Mesenchymal stem cell (in vitro differentiated cells and primary cell): ENCODE results near the gene MT1F.

Experiments
- DNase-seq: peaks from one replicate; pipeline ENCODE4 v3.0.0-alpha.2; 2013
- H2AFZ ChIP-seq: one replicate; pipeline ENCODE4 v1.6.1; 2013; ENCODE audit warnings: low read depth, mild to moderate bottlenecking, control low read depth, inconsistent platforms, low read length, moderate library complexity
- H2AK5ac ChIP-seq: 2 replicates; pipeline ENCODE4 v1.6.1; 2013; ENCODE audit warnings: low read length, moderate library complexity, mild to moderate bottlenecking, inconsistent platforms; ENCODE audit not compliant: severe bottlenecking
- H2BK120ac ChIP-seq: one replicate; pipeline ENCODE4 v1.6.1; 2013; ENCODE audit warnings: low read depth, mild to moderate bottlenecking, inconsistent platforms, low read length, moderate library complexity
- H2BK12ac ChIP-seq, 2 experiments: one replicate each; pipeline ENCODE4 v1.6.1; 2013; ENCODE audit warnings: inconsistent platforms in 2 of 2, low read length in 2 of 2, mild to moderate bottlenecking in 2 of 2, moderate library complexity in 2 of 2, control low read depth in 1 of 2
- H2BK15ac ChIP-seq: one replicate; pipeline ENCODE4 v1.6.1; 2013; ENCODE audit warnings: mild to moderate bottlenecking, low read depth, inconsistent platforms; ENCODE audit not compliant: poor library complexity, severe bottlenecking
- H2BK5ac ChIP-seq: 2 replicates; pipeline ENCODE4 v1.6.1; 2013; ENCODE audit warnings: low read depth, mild to moderate bottlenecking, low read length, control low read depth, inconsistent platforms; ENCODE audit not compliant: poor library complexity, severe bottlenecking
- H3K14ac ChIP-seq, 2 experiments: one replicate each; pipeline ENCODE4 v1.6.1; 2013; ENCODE audit warnings: inconsistent platforms in 2 of 2, low read length in 2 of 2, control low read depth in 1 of 2, mild to moderate bottlenecking in 1 of 2, moderate library complexity in 1 of 2
- H3K18ac ChIP-seq, 2 experiments: one replicate each; pipeline ENCODE4 v1.6.1; 2013; ENCODE audit warnings: inconsistent platforms in 2 of 2, low read length in 2 of 2, control low read depth in 1 of 2, low read depth in 1 of 2, mild to moderate bottlenecking in 1 of 2
- H3K23ac ChIP-seq, 2 experiments: one replicate each; pipeline ENCODE4 v1.6.1; 2013; ENCODE audit warnings: inconsistent platforms in 2 of 2, low read length in 2 of 2, mild to moderate bottlenecking in 2 of 2, moderate library complexity in 2 of 2, control low read depth in 1 of 2
- H3K27ac ChIP-seq: 2 replicates; pipeline ENCODE4 v1.5.1; 2013; ENCODE audit warnings: mild to moderate bottlenecking, moderate library complexity, low read length, control low read depth, inconsistent platforms; ENCODE audit not compliant: poor library complexity, severe bottlenecking
- H3K27me3 ChIP-seq, 2 experiments: 2 replicates each; pipeline versions ENCODE4 v1.6.1 to v1.7.0; 2013; ENCODE audit warnings: low read length in 2 of 2, mild to moderate bottlenecking in 2 of 2, moderate library complexity in 2 of 2, control low read depth in 1 of 2, inconsistent platforms in 1 of 2; ENCODE audit not compliant: control insufficient read depth in 1 of 2, insufficient read depth in 1 of 2
- H3K36me3 ChIP-seq, 2 experiments: 2 replicates each; pipeline versions ENCODE4 v1.6.1 to v1.7.0; 2013; ENCODE audit warnings: low read length in 2 of 2, control low read depth in 1 of 2, inconsistent platforms in 1 of 2, low read depth in 1 of 2, mild to moderate bottlenecking in 1 of 2; ENCODE audit not compliant: insufficient read depth in 2 of 2, control insufficient read depth in 1 of 2
- H3K4ac ChIP-seq, 2 experiments: one replicate each; pipeline ENCODE4 v1.6.1; 2013; ENCODE audit warnings: inconsistent platforms in 2 of 2, low read length in 2 of 2, mild to moderate bottlenecking in 2 of 2, moderate library complexity in 2 of 2, control low read depth in 1 of 2, low read depth in 1 of 2
- H3K4me1 ChIP-seq: 2 replicates; pipeline ENCODE4 v1.6.1; 2013; ENCODE audit warnings: low read depth, low read length, control low read depth; ENCODE audit not compliant: control insufficient read depth, insufficient read depth
- H3K4me2 ChIP-seq: 2 replicates; pipeline ENCODE4 v1.6.1; 2013; ENCODE audit warnings: low read length, mild to moderate bottlenecking, inconsistent platforms; ENCODE audit not compliant: poor library complexity, severe bottlenecking
- H3K4me3 ChIP-seq, 2 experiments: 2 replicates each; pipeline versions ENCODE4 v1.5.1 to v1.7.0; 2013; ENCODE audit warnings: low read length in 2 of 2, mild to moderate bottlenecking in 2 of 2, control low read depth in 1 of 2, low read depth in 1 of 2; ENCODE audit not compliant: insufficient read depth in 1 of 2
- H3K79me1 ChIP-seq: replicated peaks from 2 replicates; pipeline ENCODE4 v1.6.1; 2013; ENCODE audit warnings: mild to moderate bottlenecking, control low read depth, low read length, inconsistent platforms; ENCODE audit not compliant: poor library complexity, severe bottlenecking
- H3K9ac ChIP-seq: 2 replicates; pipeline ENCODE4 v1.7.0; 2013; ENCODE audit warnings: mild to moderate bottlenecking, low read length, moderate library complexity
- H3K9me3 ChIP-seq: 2 replicates; pipeline ENCODE4 v1.7.0; 2013; ENCODE audit warnings: mild to moderate bottlenecking, low read length; ENCODE audit not compliant: control insufficient read depth
- H4K8ac ChIP-seq: one replicate; pipeline ENCODE4 v1.6.1; 2013; ENCODE audit warnings: inconsistent platforms, mild to moderate bottlenecking, low read length, moderate library complexity
- H4K91ac ChIP-seq: one replicate; pipeline ENCODE4 v1.6.1; 2013; ENCODE audit warnings: mild to moderate bottlenecking, low read length, inconsistent platforms
- WGBS: methylation state at CpG from one replicate; pipeline ENCODE4 v1.1.7; 2013; ENCODE audit warnings: mixed read lengths; 5-methylcytosine and 5-hydroxymethylcytosine counted together

The MT1F gene

DNA sequence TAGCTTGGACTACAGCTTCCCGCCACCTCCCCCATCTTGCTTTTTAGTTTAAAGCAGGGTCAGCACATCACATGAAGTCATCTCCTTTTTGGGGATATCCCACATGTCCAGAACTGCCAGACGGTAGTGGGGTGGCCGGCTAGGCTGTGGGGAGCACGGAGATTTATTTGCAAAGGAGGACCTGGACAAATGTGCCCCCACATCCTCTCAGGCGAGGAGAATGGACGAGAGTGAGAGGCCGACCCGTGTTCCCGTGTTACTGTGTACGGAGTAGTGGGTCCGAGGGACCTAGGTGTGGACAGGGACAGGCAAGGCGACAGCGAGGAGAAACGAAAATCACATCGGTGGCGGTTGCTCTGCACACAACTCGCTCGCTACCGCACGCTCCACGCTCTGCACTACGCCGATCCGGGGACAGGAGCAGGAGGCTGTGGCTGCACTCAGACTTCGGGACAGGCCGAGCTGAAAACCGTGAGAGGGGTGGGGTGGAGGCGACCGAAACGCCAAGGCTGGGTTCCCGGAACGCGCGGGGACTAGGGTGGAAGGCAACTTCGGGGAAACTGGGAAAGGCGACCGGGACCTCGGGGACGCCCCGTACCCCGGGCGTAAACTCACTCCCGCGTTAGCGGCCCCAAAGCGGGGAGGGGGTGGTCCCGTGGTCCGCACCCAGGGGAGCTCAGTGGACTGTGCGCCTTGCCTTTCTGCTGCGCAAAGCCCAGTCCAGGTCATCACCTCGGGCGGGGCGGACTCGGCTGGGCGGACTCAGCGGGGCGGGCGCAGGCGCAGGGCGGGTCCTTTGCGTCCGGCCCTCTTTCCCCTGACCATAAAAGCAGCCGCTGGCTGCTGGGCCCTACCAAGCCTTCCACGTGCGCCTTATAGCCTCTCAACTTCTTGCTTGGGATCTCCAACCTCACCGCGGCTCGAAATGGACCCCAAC, 19.7 kb upstream of the MT1F start, which contains the start of gene MT1A:
TSS of gene MT1A (plus strand) at position 853 of the 937 bp plus-strand sequence. CDS start at position 926, 73 bp downstream.
- Histone ChIP-seq H3K79me1 (no peaks in the 10 kb centered on the region), H2BK15ac (no peak within 1 kb of the TSS), H3K4ac (peak within 1 kb of the TSS in 1 of 2 experiments; percentile 20), H3K18ac (no peak within 1 kb of the TSS), H3K23ac (peak within 1 kb of the TSS in 1 of 2 experiments; percentile 23), H3K27ac (no peak within 1 kb of the TSS), H3K4me1 (peaks cover 19% of the 10 kb centered on the region), H2AK5ac (no peak within 1 kb of the TSS), H3K36me3 (no peaks in the 10 kb centered on the region), H3K4me2 (peak within 1 kb of the TSS; percentile 88), H3K4me3 (peak within 1 kb of the TSS; percentile 43 to 72), H3K9me3 (no peaks in the 10 kb centered on the region), H3K14ac (peak within 1 kb of the TSS in 1 of 2 experiments; percentile 76), H3K27me3 (peaks cover 16 to 94% of the 10 kb centered on the region in 2 experiments), H3K9ac (peak within 1 kb of the TSS; percentile 77), H2BK12ac (peak within 1 kb of the TSS in 1 of 2 experiments; percentile 55), H4K91ac (no peak within 1 kb of the TSS), H2AFZ (peak within 1 kb of the TSS; percentile 34), H4K8ac (no peak within 1 kb of the TSS), H2BK5ac (no peak within 1 kb of the TSS), H2BK120ac (no peak within 1 kb of the TSS)
- peak; percentile 36 for DNase-seq
- 2% methylated on average over 67 of the region's 68 CpGs for WGBS

DNA sequence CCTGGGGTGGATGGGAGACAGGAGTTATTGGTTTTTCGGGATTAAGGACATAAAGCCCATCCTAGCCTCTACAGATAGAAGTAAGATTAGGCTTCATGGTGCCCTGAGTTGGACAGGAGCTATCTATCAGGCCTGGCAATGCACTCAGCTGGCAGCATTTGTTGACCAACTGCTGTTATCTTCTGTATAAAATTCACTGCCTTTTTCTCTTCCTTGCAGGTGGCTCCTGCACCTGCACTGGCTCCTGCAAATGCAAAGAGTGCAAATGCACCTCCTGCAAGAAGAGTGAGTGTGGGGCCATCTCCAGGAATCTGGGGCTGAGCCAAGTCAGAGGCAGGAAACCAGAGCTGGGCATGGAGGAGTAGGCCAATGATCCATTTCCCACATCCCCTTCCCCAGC, 18.7 kb upstream of the MT1F start:
- Histone ChIP-seq H3K4ac (no peak overlapping the region), H3K4me2 (no peak overlapping the region), H3K14ac (no peak overlapping the region), H3K9me3 (no peaks in the 10 kb centered on the region), H4K8ac (no peak overlapping the region), H3K18ac (no peak overlapping the region), H2AK5ac (no peak overlapping the region), H2BK5ac (no peak overlapping the region), H3K9ac (no peak overlapping the region), H3K36me3 (no peaks in the 10 kb centered on the region), H2BK120ac (no peak overlapping the region), H2AFZ (no peak overlapping the region), H3K23ac (no peak overlapping the region), H3K4me1 (peaks cover 26% of the 10 kb centered on the region), H3K79me1 (no peaks in the 10 kb centered on the region), H2BK15ac (no peak overlapping the region), H3K27me3 (peaks cover 17 to 94% of the 10 kb centered on the region in 2 experiments), H3K4me3 (no peak overlapping the region), H4K91ac (no peak overlapping the region), H2BK12ac (no peak overlapping the region), H3K27ac (no peak overlapping the region)
- 60% methylated on average over 1 of the region's 1 CpG for WGBS
- no peak for DNase-seq

DNA sequence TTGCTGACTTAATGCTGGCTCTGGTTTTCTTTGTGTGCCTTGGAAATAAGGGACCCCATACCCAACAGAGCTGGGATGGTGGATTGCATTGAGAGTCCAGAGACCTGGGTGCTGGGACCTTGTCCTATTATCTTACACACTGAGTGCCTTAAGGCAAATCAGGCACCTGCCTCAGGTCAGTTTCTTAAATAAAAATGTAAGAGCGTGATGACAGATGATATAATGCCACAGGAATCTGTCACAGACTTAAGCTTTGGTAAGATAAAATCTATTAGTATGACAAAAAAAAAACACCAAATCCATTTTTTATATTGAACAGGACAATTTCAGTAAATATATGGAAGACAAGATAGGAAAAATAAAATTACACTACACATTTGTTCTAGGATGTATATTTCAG, 17.7 kb upstream of the MT1F start:
- Histone ChIP-seq H3K27ac (no peak overlapping the region), H3K9me3 (no peaks in the 10 kb centered on the region), H3K14ac (no peak overlapping the region), H2BK5ac (no peak overlapping the region), H3K36me3 (no peaks in the 10 kb centered on the region), H2AFZ (no peak overlapping the region), H3K18ac (no peak overlapping the region), H4K91ac (no peak overlapping the region), H2BK120ac (no peak overlapping the region), H4K8ac (no peak overlapping the region), H3K4ac (no peak overlapping the region), H3K27me3 (peaks cover 23 to 94% of the 10 kb centered on the region in 2 experiments), H3K4me2 (no peak overlapping the region), H3K23ac (no peak overlapping the region), H3K4me1 (peaks cover 23% of the 10 kb centered on the region), H2AK5ac (no peak overlapping the region), H3K9ac (no peak overlapping the region), H3K79me1 (no peaks in the 10 kb centered on the region), H2BK15ac (no peak overlapping the region), H2BK12ac (no peak overlapping the region), H3K4me3 (no peak overlapping the region)
- no peak for DNase-seq
- WGBS = no CpG with 5 or more reads among the region's 1 CpG

DNA sequence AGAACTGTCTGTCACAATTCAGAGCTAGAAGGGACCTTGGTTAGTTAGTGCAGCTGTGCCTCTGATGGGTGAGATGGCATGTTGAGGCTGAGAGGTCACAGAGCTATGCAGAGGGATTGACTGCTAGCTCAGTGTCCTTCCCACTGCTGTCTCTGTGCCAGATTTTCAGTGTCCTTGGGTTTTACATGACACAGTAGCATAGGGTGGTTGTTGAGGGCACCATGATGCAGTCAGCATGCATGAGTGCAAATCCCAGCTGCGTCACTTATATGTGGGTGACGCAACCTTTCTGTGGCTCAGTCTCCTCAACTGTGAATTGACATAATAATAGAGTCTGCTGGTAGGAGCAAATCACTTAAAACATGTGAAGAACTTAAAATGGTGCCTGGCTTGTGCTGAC, 16.6 kb upstream of the MT1F start:
- Histone ChIP-seq H3K14ac (no peak overlapping the region), H2BK15ac (no peak overlapping the region), H2AFZ (no peak overlapping the region), H3K18ac (no peak overlapping the region), H2BK120ac (no peak overlapping the region), H3K4me1 (peaks cover 17% of the 10 kb centered on the region), H3K23ac (peak overlapping the region in 1 of 2 experiments; percentile 60), H3K9ac (no peak overlapping the region), H3K9me3 (no peaks in the 10 kb centered on the region), H2BK12ac (no peak overlapping the region), H2AK5ac (no peak overlapping the region), H3K4me3 (no peak overlapping the region), H3K79me1 (no peaks in the 10 kb centered on the region), H3K4ac (no peak overlapping the region), H4K91ac (no peak overlapping the region), H3K27ac (no peak overlapping the region), H3K4me2 (no peak overlapping the region), H2BK5ac (no peak overlapping the region), H4K8ac (no peak overlapping the region), H3K36me3 (no peaks in the 10 kb centered on the region), H3K27me3 (peaks cover 24 to 94% of the 10 kb centered on the region in 2 experiments)
- WGBS = 75% methylated on average over 2 of the region's 2 CpGs
- DNase-seq = no peak
